Activated CD8-positive, alpha-beta memory T cell treated with anti-CD3 and anti-CD28 coated beads, Interleukin-2, amount 50 U/mL, for 1 hour (primary cell): Measurements from ENCODE around the gene OXGR1.
"Not testable (repeated sequence)": the region's sequence is repeated elsewhere in the genome, so short reads cannot be mapped to it uniquely, and the experiment has no call there.

ENCODE experiments used
- DNase-seq: peaks from one replicate; pipeline ENCODE4 v3.0.0-alpha.2; 2020; ENCODE audit errors: extremely low read depth

OXGR1 gene

GRCh38 chr13:97005625-97006262 is 11.5 kb upstream of the OXGR1 start:
- DNase-seq, result no peak

GRCh38 chr13:97004886-97005285 is 10.6 kb upstream of the OXGR1 start:
- no peak for DNase-seq

- no peak for DNase-seq
These were observed 10.0 kb upstream of the OXGR1 start for GRCh38 chr13:97004096-97004876.

GRCh38 chr13:97003071-97003470 is 8.8 kb upstream of the OXGR1 start:
- no peak for DNase-seq

- no peak for DNase-seq
These were observed 8.3 kb upstream of the OXGR1 start for GRCh38 chr13:97002581-97002980.

GRCh38 chr13:97001636-97002035 is 7.4 kb upstream of the OXGR1 start:
- DNase-seq, result no peak

- DNase-seq, result no peak
These were observed 6.1 kb upstream of the OXGR1 start for GRCh38 chr13:97000295-97000925.

GRCh38 chr13:96999091-96999490 is 4.8 kb upstream of the OXGR1 start:
- no peak for DNase-seq

- no peak for DNase-seq
These were observed 3.8 kb upstream of the OXGR1 start for GRCh38 chr13:96998051-96998450.

GRCh38 chr13:96996886-96997285 is 2.6 kb upstream of the OXGR1 start:
- no peak for DNase-seq

- no peak for DNase-seq
These were observed 1.8 kb upstream of the OXGR1 start for GRCh38 chr13:96996107-96996506.

- DNase-seq, result no peak
These were observed 575 bp upstream of the OXGR1 start for GRCh38 chr13:96994858-96995243.

GRCh38 chr13:96993634-96994016 is 651 bp downstream of the OXGR1 start:
- DNase-seq, result no peak

GRCh38 chr13:96992633-96993032 is 1.6 kb downstream of the OXGR1 start:
- no peak for DNase-seq

- DNase-seq, result no peak
These were observed 3.2 kb downstream of the OXGR1 start for GRCh38 chr13:96991072-96991471.

GRCh38 chr13:96988441-96988840 is 5.8 kb downstream of the OXGR1 start:
- DNase-seq, result no peak

GRCh38 chr13:96984051-96984508 is 10.2 kb downstream of the OXGR1 start:
- no peak for DNase-seq

- no peak for DNase-seq
These were observed 11.6 kb downstream of the OXGR1 start for GRCh38 chr13:96982672-96983071.

- not testable (repeated sequence) for DNase-seq
These were observed 14.4 kb downstream of the OXGR1 start for GRCh38 chr13:96979861-96980260.

- no peak for DNase-seq
These were observed 26.2 kb downstream of the OXGR1 start for GRCh38 chr13:96968027-96968426.

- DNase-seq, result no peak
These were observed 27.0 kb downstream of the OXGR1 start for GRCh38 chr13:96967248-96967745.

GRCh38 chr13:96966415-96967102 is 27.7 kb downstream of the OXGR1 start:
- DNase-seq, result no peak
